WTC11 (cell line): Measurements from ENCODE around the gene NKX2-3. TPM values are rescaled to one million over a fixed set of nuclear protein-coding genes. Genes with fewer than 3 reads are reported as not detected.
A peak's percentile ranks its signal among the peaks of the same experiment; 100 is the strongest.

Source experiments
- ATAC-seq: fragments of 200-7000 bp; cut with Tn5 transposase; 2 replicates; pipeline ENCODE4 v1.10.0; 2021; ENCODE audit warnings: mild to moderate bottlenecking, moderate library complexity
- CTCF ChIA-PET: fragments of 300-600 bp; sonication (Branson Sonifier 250); formaldehyde crosslinking; loops from one replicate; lab custom pipeline; 2021; ENCODE audit warnings: antibody characterized with exemption; lab: Charles Lee
- POLR2A ChIA-PET: fragments of 350-600 bp; sonication (Branson Sonifier 250); formaldehyde crosslinking; loops from one replicate; lab custom pipeline; 2021; ENCODE audit warnings: antibody characterized with exemption; lab: Charles Lee
- DNase-seq: peaks from one replicate; pipeline ENCODE4 v3.0.0; 2021; ENCODE audit warnings: low spot score
- H3K27ac Mint-ChIP-seq: 2 replicates; pipeline ENCODE4 v1.8.0; 2021; ENCODE audit warnings: mixed read lengths
- H3K27me3 Mint-ChIP-seq: 2 replicates; pipeline ENCODE4 v1.8.0; 2021; ENCODE audit warnings: low read depth, mild to moderate bottlenecking, moderate library complexity, mixed read lengths
- H3K36me3 Mint-ChIP-seq: 2 replicates; pipeline ENCODE4 v1.8.0; 2021; ENCODE audit warnings: mixed read lengths
- H3K4me1 Mint-ChIP-seq: 2 replicates; pipeline ENCODE4 v1.8.0; 2022; ENCODE audit warnings: mixed read lengths
- H3K4me3 Mint-ChIP-seq: 2 replicates; pipeline ENCODE4 v1.8.0; 2021; ENCODE audit warnings: mild to moderate bottlenecking, moderate library complexity, mixed read lengths
- H3K9me3 Mint-ChIP-seq: 2 replicates; pipeline ENCODE4 v1.8.0; 2021; ENCODE audit warnings: mixed read lengths
- ARID4B ChIP-seq: sonication (generic); formaldehyde crosslinking; IDR thresholded peaks from 2 replicates; pipeline ENCODE4 v1.8.0; 2023; ENCODE audit warnings: missing genetic modification reagents, mild to moderate bottlenecking, borderline replicate concordance
- ATF6 ChIP-seq: sonication (generic); formaldehyde crosslinking; IDR thresholded peaks from 2 replicates; pipeline ENCODE4 v1.8.1; 2023; ENCODE audit warnings: mild to moderate bottlenecking, missing genetic modification reagents
- CREB1 ChIP-seq: sonication (generic); formaldehyde crosslinking; IDR thresholded peaks from 2 replicates; pipeline ENCODE4 v1.8.0; 2023; ENCODE audit warnings: mild to moderate bottlenecking, missing genetic modification reagents
- ERG ChIP-seq: fragments of 250-450 bp; sonication (Bioruptor Pico); IDR thresholded peaks from 2 replicates; pipeline ENCODE4 v1.8.0; 2021; ENCODE audit warnings: mild to moderate bottlenecking
- FOXP1 ChIP-seq: sonication (generic); formaldehyde crosslinking; IDR thresholded peaks from 2 replicates; pipeline ENCODE4 v1.8.0; 2022; ENCODE audit warnings: missing genetic modification reagents, mild to moderate bottlenecking, moderate library complexity, borderline replicate concordance
- GABPB1 ChIP-seq: sonication (generic); formaldehyde crosslinking; IDR thresholded peaks from 2 replicates; pipeline ENCODE4 v1.8.1; 2023; ENCODE audit warnings: mild to moderate bottlenecking, missing genetic modification reagents
- HMGXB4 ChIP-seq: sonication (generic); formaldehyde crosslinking; IDR thresholded peaks from 2 replicates; pipeline ENCODE4 v1.8.1; 2023; ENCODE audit warnings: mild to moderate bottlenecking, moderate library complexity, missing genetic modification reagents
- JUN ChIP-seq: sonication (generic); formaldehyde crosslinking; IDR thresholded peaks from 2 replicates; pipeline ENCODE4 v1.8.0; 2023; ENCODE audit warnings: mild to moderate bottlenecking, missing genetic modification reagents
- MXD4 ChIP-seq: fragments of 250-450 bp; sonication (Bioruptor Pico); IDR thresholded peaks from 2 replicates; pipeline ENCODE4 v1.8.0; 2021; ENCODE audit warnings: mild to moderate bottlenecking, moderate library complexity, borderline replicate concordance
- NFATC4 ChIP-seq: fragments of 250-450 bp; sonication (Bioruptor Pico); IDR thresholded peaks from 2 replicates; pipeline ENCODE4 v1.9.0; 2021; ENCODE audit warnings: mild to moderate bottlenecking
- NR2C2 ChIP-seq: sonication (generic); formaldehyde crosslinking; IDR thresholded peaks from 2 replicates; pipeline ENCODE4 v1.8.0; 2022; ENCODE audit warnings: mild to moderate bottlenecking, missing genetic modification reagents
- RORB ChIP-seq: fragments of 250-450 bp; sonication (Bioruptor Pico); IDR thresholded peaks from 2 replicates; pipeline ENCODE4 v1.9.0; 2021; ENCODE audit warnings: mild to moderate bottlenecking
- TEAD4 ChIP-seq: sonication (generic); formaldehyde crosslinking; IDR thresholded peaks from 2 replicates; pipeline ENCODE4 v1.8.0; 2022; ENCODE audit warnings: mild to moderate bottlenecking, missing genetic modification reagents
- ZBTB21 ChIP-seq: sonication (generic); formaldehyde crosslinking; IDR thresholded peaks from 2 replicates; pipeline ENCODE4 v1.8.1; 2023; ENCODE audit warnings: mild to moderate bottlenecking, missing genetic modification reagents, borderline replicate concordance
- ZNF263 ChIP-seq: sonication (generic); formaldehyde crosslinking; IDR thresholded peaks from 2 replicates; pipeline ENCODE4 v1.8.1; 2022; ENCODE audit warnings: low read depth, mild to moderate bottlenecking, moderate library complexity, missing genetic modification reagents
- total RNA-seq: library from RNA; stranded (reverse); gene quantifications from 3 replicates; pipeline ENCODE4 v1.2.3, GENCODE V29; 2021

The NKX2-3 gene
- total RNA-seq, 1 experiment from 2014 or later = not detected

- H3K27ac Mint-ChIP-seq = no peak overlapping the region
- no peak overlapping the region for H3K4me3 Mint-ChIP-seq
- no peaks in the 10 kb centered on the region for H3K36me3 Mint-ChIP-seq
- no peak for DNase-seq
- ChIA-PET POLR2A (no interaction called here), CTCF (interaction anchor here (0.5 to 1.6 kb wide), 2 partner anchors 71 to 77 kb away, joined by 4 to 5 read pairs; no protein-coding TSS in a partner anchor)
- no peaks in the 10 kb centered on the region for H3K4me1 Mint-ChIP-seq
- ATAC-seq = no peak
- peaks cover 9% of the 10 kb centered on the region for H3K9me3 Mint-ChIP-seq
- TF ChIP-seq HMGXB4 (no peak), MXD4 (CRISPR knock-in tag) (no peak)
- H3K27me3 Mint-ChIP-seq = peaks cover 98% of the 10 kb centered on the region
These were observed 19.7 kb upstream of the NKX2-3 start for GRCh38 chr10:99513061-99513460.

GRCh38 chr10:99519690-99520039 is 13.1 kb upstream of the NKX2-3 start:
- H3K9me3 Mint-ChIP-seq = no peaks in the 10 kb centered on the region
- H3K4me1 Mint-ChIP-seq = peaks cover 43% of the 10 kb centered on the region
- TF ChIP-seq ARID4B (CRISPR knock-in tag) (no peak), CREB1 (CRISPR knock-in tag) (no peak), NR2C2 (CRISPR knock-in tag) (no peak), ZNF263 (CRISPR knock-in tag) (no peak), ERG (CRISPR knock-in tag) (no peak), ZBTB21 (CRISPR knock-in tag) (no peak), RORB (CRISPR knock-in tag) (no peak), TEAD4 (CRISPR knock-in tag) (no peak), ATF6 (CRISPR knock-in tag) (no peak), GABPB1 (CRISPR knock-in tag) (no peak), NFATC4 (CRISPR knock-in tag) (no peak), FOXP1 (CRISPR knock-in tag) (no peak), JUN (CRISPR knock-in tag) (no peak)
- TF ChIP-seq, all 79 proteins: peak for 0
- peaks cover 99% of the 10 kb centered on the region for H3K27me3 Mint-ChIP-seq
- ChIA-PET CTCF (interaction anchor here (0.7 kb wide), 1 partner anchor 19 kb away, joined by 3 read pairs; no protein-coding TSS in a partner anchor), POLR2A (no interaction called here)
- ATAC-seq (no peak), DNase-seq (no peak)
- peak overlapping the region; percentile 57 for H3K4me3 Mint-ChIP-seq
- H3K27ac Mint-ChIP-seq = no peak overlapping the region
- H3K36me3 Mint-ChIP-seq = no peaks in the 10 kb centered on the region
